ENCODE results near the gene ACKR2. TPM values are rescaled to one million over a fixed set of nuclear protein-coding genes. Genes with fewer than 3 reads are reported as not detected.

ACKR2 gene
- total and polyA plus RNA-seq, 2 of the 13 experiments (the other 11 are each of a cell fraction or from before 2014, with no cell fraction given) = 1.1 to 1.9 TPM

- TF ChIP-seq ZFP91 (CRISPR knock-in tag; IDR thresholded peaks at IDR 0.05; ENCODE audit: borderline replicate concordance) (peak; percentile 72; the same call in 1 of the 2 replicates), ZNF263 (CRISPR knock-in tag; IDR thresholded peaks at IDR 0.05) (peak; percentile 50), MLLT10 (CRISPR knock-in tag; IDR thresholded peaks at IDR 0.05) (no peak), ZNF691 (CRISPR knock-in tag; IDR thresholded peaks at IDR 0.05; ENCODE audit: borderline replicate concordance, low read depth) (no peak), ZNF7 (CRISPR knock-in tag; IDR thresholded peaks at IDR 0.05) (no peak), KDM2A (CRISPR knock-in tag; IDR thresholded peaks at IDR 0.05; ENCODE audit: borderline replicate concordance, low read depth) (peak; percentile 27; the same call in 1 of the 2 replicates), HIC2 (CRISPR knock-in tag; IDR thresholded peaks at IDR 0.05; ENCODE audit: low read depth) (peak; percentile 76; the same call in 1 of the 2 replicates), EEA1 (CRISPR knock-in tag; IDR thresholded peaks at IDR 0.05; ENCODE audit: borderline replicate concordance) (no peak), ZNF446 (CRISPR knock-in tag; IDR thresholded peaks at IDR 0.05) (no peak), MAFG (CRISPR knock-in tag; IDR thresholded peaks at IDR 0.05) (no peak), NCOA1 (CRISPR knock-in tag; IDR thresholded peaks at IDR 0.05) (0 out of 2 replicates have a peak, but pooled peaks have one; percentile 14), MTERF4 (CRISPR knock-in tag; IDR thresholded peaks at IDR 0.05) (peak; percentile 70; the same call in 1 of the 2 replicates), WIZ (CRISPR knock-in tag; IDR thresholded peaks at IDR 0.05) (no peak), NFYC (CRISPR knock-in tag; IDR thresholded peaks at IDR 0.05) (no peak), ZNF160 (CRISPR knock-in tag; IDR thresholded peaks at IDR 0.05) (peak; percentile 79; the same call in 1 of the 2 replicates), CERS6 (CRISPR knock-in tag; IDR thresholded peaks at IDR 0.05) (no peak), ZNF557 (CRISPR knock-in tag; IDR thresholded peaks at IDR 0.05) (0 out of 2 replicates have a peak, but pooled peaks have one; percentile 67), ZNF749 (CRISPR knock-in tag; IDR thresholded peaks at IDR 0.05; ENCODE audit: borderline replicate concordance) (no peak)
Measured at GRCh38 chr3:42875325-42876151, 66.3 kb downstream of the ACKR2 start, which contains the start of gene CYP8B1 (continued).
